GM21825 (cell line): ENCODE data around the gene CWC25.
A peak's percentile ranks its signal among the peaks of the same experiment; 100 is the strongest.

Experiments
- ATAC-seq: cut with Tn5 transposase; IDR thresholded peaks from one replicate; pipeline ENCODE4 v1.9.1; 2021; ENCODE audit warnings: mild to moderate bottlenecking, moderate library complexity; ENCODE audit not compliant: unreplicated experiment

Gene CWC25

DNA sequence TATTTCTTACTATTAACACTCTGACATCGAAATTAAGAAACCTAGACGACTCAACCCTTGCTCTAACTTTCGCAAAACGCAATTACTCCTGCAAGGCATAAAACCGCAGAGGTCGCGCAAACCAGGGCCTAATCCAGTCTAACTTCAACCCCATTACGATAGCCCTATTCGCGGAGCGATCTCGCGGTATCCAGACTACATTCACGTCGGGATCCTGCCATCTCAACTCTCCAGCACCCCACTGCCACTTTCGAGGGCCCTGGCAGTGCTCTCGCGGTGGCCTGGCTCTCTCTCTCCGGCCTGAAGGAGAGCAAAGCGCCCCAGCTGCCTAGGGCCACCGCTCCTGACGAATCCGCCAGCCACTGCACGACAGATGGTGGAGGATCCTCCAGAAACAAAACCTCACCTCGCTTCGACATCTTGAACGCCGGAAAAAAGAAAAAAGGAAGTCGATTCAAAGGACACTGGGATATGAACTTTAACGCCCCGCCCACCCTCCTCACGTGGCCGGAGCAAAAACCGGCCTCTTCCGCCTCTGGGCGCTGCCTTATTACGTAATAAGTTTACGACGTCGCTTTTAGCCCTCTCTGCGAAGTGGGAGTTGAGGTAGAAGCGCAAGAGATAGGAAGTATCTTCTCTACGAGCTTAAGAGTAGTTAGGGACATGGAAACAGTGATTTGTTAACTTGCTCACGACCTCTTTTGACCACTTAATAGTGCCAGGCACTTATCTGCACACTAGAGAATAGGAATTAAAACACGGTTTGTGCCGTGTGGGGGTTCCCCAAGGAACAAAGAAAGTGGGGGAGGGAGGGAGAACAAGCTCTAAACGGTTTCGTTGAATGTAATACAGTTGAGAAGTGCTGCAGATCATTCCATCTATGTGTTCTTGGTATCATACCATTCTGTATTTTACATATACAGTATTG lies 28.4 kb upstream of the CWC25 start, which contains the start of gene RPL23:
TSS of gene RPL23 (minus strand) at position 430 of the 928 bp plus-strand sequence. CDS start at position 419, 11 bp downstream.
- peak; percentile 77 for ATAC-seq

DNA sequence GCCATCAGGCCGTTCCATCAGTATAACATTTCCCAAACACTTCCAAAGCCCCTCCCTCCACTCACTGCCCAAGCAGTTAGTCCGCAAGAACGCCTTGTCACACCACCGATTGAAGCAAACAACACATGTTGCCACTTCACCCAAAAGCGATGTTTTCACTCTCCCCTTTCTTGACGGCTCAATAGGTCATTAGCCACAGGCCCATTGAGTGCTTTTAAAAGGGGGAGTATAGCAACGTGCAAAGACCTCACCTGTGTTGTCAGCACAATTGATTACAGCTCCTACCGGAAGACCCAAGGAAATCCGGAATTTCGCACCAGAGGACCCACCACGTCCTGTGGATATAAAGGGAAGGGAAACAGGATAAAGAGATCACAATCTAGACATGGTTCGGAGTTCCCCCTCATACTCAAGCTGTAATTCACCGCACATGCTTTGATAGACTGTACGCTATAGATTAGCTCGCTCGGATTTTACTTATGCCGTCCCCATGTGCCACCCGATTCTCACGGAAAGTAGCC lies 27.7 kb upstream of the CWC25 start:
- no peak for ATAC-seq

DNA sequence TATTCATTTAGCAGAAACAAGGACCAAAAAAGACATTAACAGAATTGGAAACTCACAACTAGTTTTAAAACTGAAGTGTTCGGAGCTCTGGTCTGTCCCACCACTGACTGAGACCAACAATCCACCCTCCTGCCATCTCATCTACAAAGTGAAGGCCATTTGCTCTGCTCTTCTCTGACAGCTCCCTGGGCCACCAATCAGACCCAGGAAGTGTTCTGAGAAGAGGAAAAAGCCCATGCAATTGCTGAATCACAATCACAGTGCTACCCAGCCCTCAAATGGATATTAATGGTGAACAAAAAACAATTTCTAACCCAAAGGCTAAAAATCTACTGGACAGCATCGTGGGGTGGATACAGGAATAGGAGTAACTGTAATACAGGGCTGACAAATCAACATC lies 26.3 kb upstream of the CWC25 start:
- ATAC-seq = no peak

DNA sequence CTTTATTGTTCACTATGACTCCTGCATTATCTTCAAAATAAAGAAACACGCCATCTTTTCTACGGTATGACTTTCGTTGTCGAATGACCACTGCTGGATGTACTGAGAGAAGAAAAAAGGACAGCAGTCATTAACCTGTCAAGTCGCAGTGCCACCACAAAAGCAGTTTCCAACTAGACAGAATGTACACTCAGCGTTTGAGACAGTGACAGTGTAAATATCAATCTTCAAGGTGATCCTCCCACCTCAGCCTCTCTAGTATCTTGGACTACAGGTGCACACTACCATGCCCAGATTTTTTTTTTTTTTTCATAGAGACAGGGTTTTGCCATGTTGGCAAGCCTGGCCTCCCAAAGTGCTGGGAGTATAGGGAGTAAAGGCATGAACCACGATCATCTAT lies 25.3 kb upstream of the CWC25 start:
- ATAC-seq = no peak

DNA sequence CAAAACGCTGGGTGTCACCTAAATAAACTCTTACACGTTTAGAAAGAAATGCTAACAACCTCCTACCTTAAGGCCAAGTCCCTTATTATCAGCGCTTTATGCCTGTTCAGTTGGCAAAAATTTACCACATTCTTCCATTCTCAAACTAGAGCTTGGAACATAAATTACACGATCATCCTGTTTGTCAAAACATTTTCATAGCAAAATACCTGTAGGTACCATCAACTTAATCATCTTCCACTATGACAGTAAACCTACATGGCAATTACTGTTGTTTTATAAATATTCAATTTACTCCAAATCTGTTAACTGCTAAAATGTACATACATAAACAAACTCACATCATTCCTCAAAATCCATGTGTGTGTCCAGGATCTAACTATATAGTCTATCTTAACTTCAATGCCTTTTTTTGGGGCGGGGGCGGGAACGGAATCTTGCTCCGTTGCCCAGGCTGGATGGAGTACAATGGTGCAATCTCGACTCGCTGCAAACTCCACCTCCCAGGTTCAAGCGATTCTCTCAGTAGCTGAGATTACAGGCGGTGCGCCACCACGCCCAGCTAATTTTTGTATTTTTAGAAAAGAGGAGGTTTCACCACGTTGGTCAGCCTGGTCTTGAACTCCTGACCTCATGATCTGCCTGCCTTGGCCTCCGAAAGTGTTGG lies 24.0 kb upstream of the CWC25 start:
- no peak for ATAC-seq

DNA sequence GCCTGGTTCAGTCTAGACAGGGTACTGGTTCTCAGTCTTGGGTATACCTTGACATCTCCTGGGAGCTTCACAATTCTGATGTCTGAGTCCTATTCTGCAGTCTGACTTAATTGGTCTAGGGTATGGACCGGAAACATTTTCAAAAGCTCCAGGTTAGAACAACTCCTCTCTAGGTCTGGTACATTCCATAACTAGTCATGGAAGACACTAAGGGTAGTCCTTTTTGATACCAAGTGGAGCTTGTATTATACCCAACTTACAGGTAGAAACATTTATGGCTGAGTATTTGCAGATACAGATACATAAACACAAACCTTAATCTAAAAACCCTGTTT lies 23.4 kb upstream of the CWC25 start:
- no peak for ATAC-seq

DNA sequence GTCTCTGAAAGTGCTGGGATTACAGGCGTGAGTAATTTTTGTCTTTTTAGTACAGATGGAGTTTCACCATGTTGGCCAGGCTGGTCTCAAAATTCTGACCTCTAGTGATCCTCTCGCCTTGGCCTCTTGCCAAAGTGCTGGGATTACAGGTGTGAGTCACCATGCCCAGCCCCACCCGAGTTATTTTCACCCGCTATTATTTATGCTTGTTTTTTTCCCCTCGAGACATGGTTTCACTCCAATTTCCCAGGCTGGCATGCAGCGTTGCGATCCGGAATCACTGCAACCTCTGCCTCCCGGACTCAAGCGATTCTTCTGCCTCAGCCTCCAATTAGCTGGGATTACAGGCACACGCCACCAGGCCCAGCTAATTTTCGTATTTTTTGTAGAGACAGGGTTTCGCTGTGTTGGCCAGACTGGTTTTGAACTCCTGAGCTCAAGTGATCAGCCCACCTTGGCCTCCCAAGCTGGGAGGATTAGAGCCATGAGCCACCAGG lies 19.2 kb upstream of the CWC25 start:
- ATAC-seq = no peak

DNA sequence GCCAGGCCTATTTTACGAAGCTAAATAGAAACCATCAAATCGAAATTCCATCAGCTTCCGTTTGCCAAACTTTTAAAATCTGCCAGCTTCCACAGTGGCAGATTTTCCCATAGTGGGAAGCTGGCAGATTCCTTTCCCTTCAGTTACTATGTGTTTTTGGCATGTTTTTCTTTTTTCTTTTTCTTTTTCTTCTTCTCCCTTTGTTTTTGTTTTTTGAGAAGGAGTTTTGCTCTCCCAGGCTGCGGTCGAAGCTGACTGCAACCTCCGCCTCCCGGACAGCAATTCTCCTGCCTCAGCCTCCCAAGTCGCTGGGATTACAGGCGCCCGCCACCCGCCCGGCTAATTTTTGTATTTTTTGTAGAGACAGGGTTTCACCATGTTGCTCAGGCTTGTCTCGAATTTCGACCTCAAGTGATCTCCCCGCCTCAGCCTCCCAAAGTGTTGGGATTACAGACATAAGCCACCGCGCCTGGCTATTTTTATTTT lies 684 bp upstream of the CWC25 start:
- no peak for ATAC-seq

DNA sequence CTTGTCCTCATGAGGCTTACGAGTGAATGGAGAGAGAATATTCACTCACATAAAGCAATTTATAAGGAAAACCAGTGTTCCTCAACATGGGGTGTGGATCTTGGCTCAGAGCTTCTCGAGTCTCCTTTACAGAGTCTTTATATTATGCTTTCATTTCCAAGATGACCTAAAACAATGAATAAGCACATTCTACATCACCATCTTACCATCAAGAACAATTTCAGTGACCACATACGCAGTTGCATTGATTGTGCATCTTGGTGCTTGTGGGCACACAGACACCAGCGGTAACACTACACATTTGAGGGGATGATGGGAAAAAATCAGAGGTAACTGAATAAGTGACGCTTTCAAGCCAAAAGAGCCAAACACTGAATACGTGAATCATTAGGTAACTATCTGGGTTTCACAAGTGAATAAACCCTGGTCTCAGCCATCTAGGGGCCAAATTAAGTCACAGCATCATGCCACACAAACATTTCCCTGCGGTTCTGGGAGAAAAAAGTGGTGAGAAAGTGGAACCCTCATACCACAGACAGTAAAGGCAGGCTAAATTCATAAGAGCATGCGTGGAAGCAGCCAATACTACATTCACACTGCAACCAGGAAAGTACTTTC lies 9.4 kb downstream of the CWC25 start:
- no peak for ATAC-seq

DNA sequence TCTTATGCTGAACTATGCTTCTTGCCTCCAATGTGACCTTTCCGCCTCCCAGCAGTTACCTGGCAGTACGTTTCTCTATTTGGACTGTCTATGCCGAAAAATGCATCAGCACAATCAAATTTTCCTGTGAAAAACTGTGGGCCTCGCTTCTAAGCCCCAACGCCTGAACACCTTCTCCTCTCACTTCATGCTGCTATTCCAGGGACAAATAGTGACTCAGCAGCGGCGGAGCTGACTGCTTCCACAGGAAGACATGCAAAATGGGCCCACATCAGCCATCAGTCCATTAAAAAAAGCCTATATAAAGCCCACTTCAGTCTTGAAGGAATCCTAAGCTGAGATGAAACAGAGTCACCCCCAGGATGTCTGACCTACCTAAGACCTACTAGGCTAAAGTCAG lies 15.3 kb downstream of the CWC25 start:
- ATAC-seq = no peak

DNA sequence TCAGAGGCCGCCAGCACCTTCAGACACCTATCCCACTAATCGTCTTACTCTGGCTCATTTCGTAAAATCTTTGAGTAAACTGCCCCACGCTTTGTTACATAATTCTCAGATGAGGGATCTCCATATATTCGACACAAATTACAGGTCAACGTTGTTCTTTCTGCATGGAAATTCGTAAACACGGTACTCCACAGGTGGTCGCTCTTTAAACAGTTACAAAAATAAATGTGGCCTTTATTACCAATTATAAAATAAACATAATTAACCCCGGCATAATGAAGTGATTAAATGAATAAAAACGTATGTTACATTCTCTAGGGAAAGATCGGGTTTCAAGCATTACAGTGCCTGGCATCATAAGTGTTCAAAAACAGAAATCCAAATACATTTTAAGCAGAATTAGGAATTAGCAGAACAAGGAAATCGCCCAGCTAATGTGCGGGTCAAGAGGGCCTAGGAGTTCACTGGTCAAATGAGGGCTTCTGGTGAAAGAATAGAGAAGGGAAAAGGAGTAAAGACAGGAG lies 24.8 kb downstream of the CWC25 start:
- no peak for ATAC-seq

DNA sequence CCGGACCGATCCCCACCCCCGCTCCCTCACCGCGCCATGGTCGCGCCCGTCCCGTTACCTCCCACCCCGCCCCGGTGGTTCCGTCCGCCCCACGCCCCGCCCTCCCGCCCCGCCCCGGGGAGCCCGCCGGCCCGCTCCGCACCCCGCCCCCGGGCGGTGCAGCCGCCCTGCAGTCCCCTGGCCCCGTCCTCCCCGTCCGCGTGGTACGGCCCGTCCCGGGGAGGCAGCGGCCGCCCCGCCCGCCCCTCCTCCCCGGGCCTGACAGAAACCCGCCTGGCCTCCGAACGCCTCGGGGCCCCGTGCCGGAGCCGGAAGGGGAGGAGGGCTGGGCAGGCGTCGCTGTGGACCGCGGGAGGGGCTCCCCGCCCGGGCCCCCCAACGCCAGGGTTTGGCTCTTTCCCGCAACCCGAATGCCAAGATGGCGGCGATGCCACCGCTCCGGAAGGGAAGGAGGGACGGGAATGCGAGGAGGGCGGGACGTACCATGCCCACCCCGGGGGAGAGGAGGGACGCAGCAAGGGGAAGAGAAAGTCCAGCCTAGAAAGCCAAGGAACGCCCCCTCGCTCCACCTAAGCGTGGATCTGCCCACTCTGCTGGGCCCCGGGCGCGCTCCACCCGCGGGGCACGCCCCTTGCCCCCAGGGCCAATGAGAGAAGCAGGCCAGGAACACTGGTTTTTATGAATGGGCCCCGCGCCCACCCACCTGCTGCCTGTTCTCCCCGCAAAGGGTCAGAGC lies 25.5 kb downstream of the CWC25 start, which contains the start of gene PIP4K2B:
TSS of gene PIP4K2B (minus strand) at position 56 of the 736 bp plus-strand sequence. CDS start 132 bp downstream, outside the sequence.
- peak; percentile 77 for ATAC-seq

DNA sequence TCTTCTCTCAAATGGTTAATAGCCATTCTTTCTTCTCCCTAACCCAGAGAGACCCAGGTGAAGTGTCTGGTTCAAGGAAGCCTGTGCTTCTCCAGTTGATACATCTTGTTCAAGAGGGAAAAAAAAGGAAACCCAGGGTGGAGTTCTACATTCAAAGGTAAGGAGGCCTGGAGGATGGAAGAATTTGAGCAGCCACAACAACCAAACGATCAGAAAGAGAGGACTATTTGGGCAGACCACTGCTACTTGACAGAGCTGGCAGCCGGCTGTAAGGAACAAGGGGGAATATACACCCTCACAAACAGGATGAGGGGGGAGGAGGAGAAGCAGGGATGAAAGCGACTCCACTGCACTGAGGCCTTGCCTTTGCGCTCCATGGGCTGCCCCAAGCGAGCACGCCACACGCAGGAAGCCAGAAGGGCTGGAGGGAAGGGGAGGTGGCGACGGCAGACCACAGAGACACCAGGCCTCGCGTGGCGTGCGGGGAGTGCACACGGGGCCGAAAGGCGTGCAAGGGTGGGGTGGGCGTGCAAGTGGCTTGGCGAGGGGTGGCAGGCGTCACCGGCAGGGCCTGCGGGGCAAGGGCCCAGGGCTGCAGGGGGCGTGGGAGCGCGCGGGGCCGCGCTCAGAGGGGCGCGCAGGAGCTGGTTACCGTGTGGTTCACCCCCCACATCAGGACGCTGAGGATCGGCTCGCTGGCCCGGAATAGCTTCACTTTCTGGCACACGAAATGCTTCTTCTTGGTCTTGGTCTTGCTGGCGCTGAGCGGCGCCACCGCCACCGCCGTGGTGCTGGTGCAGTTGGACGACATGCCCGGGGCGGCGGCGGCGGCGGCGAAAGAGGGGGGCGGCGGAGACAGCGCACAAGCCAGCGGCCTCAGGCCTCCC lies 26.3 kb downstream of the CWC25 start:
- ATAC-seq = peak; percentile 19

DNA sequence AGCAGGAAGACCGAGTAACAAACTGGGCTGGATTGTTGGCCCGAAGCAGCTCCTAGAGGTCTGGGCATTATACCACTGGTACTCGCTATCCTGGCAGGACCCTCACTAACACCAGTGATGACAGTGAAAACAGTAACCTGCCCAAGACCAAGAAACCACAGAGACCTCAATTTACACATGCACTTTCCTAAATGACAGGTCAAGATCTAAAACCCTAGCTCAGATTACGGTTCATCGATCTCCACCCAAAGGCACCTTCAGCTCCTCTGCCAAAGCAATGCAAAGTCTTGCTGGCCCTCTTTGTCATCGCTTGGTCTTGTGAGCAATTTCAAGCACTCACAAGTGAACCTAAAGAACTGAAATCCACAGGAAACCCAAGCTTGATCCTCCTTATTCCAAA lies 27.3 kb downstream of the CWC25 start:
- no peak for ATAC-seq

DNA sequence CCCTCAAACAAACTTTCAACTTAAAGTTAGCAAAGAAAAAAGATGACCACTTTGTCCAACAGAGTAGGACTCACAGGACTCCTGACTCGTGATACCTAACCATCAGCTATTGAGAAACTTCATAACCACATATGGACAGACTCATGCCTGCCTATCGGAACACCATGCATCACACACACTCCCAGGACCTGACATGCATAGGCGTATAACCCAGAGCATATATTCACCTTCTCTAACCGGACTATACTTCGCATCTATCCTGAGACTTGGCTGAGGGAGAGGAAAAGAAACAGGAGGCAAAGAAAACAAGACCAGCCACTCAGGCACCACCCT lies 28.0 kb downstream of the CWC25 start:
- no peak for ATAC-seq

DNA sequence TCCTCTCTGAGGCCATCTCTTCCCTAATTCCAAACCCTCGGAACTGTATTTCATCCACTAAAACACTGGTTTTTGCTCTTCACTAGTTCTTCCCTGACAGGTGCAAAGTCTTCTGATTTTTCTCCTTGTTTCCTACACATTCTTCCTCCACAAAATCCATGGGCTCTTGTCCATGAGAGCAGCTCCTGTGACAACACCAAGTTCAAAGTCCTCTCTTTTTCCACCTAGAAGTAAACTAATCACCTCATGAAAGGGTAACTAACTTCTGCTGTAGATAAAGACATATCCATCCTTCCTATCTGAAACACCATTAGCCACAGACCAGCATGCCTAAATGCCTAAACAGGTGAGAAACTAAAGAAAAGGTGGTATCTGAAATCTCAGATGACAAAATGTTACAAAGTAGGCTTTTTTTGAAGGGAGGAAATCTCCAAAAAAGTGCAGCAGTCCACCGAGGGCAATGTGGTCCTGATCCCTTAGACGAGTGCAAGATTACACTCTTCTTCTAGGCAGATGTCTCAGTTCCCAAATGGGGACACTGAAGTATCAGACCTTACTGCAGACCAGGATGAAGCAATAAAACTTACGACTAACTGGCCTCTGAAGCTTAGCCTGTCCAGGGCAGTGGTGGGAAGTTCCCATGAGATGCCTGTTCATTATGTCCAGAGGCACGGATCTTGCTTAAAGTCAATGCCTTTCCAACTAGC lies 28.5 kb downstream of the CWC25 start:
- ATAC-seq = no peak

DNA sequence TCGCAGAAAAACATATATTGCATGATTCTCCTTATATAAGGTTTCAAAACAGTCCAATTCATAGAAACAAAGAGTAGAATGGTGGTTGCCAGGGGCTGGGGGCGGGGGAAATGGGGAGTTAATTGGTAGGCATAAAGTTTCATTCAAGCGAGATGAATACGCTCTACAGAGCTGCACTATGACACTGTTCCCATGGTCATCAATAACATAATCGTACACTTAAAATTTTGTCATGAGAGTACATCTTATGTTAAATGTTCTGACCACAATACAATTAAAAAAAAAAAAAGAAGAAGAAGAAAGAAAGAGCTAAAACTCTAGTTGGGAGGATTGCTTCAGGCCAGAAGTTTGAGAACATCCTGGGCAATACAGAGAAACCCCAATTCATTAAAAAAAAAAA lies 30.9 kb downstream of the CWC25 start:
- ATAC-seq = no peak

DNA sequence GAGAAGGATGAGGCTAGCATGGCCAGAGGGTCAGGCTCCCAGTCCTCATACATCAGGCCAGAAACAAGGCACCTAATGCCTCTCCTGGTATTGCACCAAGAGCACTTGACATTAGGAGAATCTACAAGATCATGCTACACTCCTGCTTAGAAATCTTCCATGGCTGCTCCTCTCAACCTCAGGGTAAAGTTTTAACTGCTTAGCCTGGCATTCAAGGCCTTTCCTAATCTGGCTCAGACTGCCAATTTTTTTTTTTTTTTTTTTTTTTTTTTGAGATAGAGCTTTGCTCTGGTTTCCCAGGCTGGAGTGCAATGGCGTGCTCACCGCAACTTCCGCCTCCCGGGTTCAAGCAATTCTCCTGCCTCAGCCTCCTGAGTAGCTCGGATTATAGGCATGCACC lies 34.0 kb downstream of the CWC25 start:
- no peak for ATAC-seq
